H9 (cell line): ENCODE data around the gene ZDHHC11. TPM values are rescaled to one million over a fixed set of nuclear protein-coding genes. Genes with fewer than 3 reads are reported as not detected.
"Not testable (repeated sequence)": the region's sequence is repeated elsewhere in the genome, so short reads cannot be mapped to it uniquely, and the experiment has no call there.

Experiments used
- DNase-seq: peaks from one replicate; pipeline ENCODE4 v3.0.0-alpha.2; 2017
- H2AFZ ChIP-seq: one replicate; pipeline ENCODE4 v1.6.1; 2013; ENCODE audit warnings: mild to moderate bottlenecking, low read length, control low read depth, moderate library complexity
- H2AK5ac ChIP-seq: 2 replicates; pipeline ENCODE4 v1.6.1; 2013; ENCODE audit warnings: low read length, control low read depth, mixed read lengths; ENCODE audit not compliant: insufficient read length
- H2BK120ac ChIP-seq: one replicate; pipeline ENCODE4 v1.6.1; 2013; ENCODE audit warnings: low read depth, mild to moderate bottlenecking, low read length, control low read depth, inconsistent platforms; ENCODE audit not compliant: poor library complexity, severe bottlenecking
- H2BK12ac ChIP-seq: 2 replicates; pipeline ENCODE4 v1.6.1; 2013; ENCODE audit warnings: low read length, control low read depth, mixed read lengths, low read depth; ENCODE audit not compliant: insufficient read length
- H2BK15ac ChIP-seq: 2 replicates; pipeline ENCODE4 v1.6.1; 2013; ENCODE audit warnings: low read depth, low read length, control low read depth
- H2BK20ac ChIP-seq: one replicate; pipeline ENCODE4 v1.6.1; 2013; ENCODE audit warnings: low read depth, mild to moderate bottlenecking, low read length, control low read depth, inconsistent platforms; ENCODE audit not compliant: poor library complexity, severe bottlenecking
- H2BK5ac ChIP-seq: 2 replicates; pipeline ENCODE4 v1.6.1; 2013; ENCODE audit warnings: low read length, control low read depth, mixed read lengths; ENCODE audit not compliant: insufficient read length
- H3K14ac ChIP-seq: 2 replicates; pipeline ENCODE4 v1.6.1; 2013; ENCODE audit warnings: low read length, control low read depth; ENCODE audit not compliant: insufficient read depth
- H3K18ac ChIP-seq: 2 replicates; pipeline ENCODE4 v1.6.1; 2013; ENCODE audit warnings: low read depth, mild to moderate bottlenecking, mixed read lengths, low read length, control low read depth; ENCODE audit not compliant: insufficient read length
- H3K23ac ChIP-seq: 2 replicates; pipeline ENCODE4 v1.6.1; 2013; ENCODE audit warnings: low read length, control low read depth, mixed read lengths, low read depth; ENCODE audit not compliant: insufficient read length
- H3K23me2 ChIP-seq: 2 replicates; pipeline ENCODE4 v1.6.1; 2013; ENCODE audit warnings: low read depth, mild to moderate bottlenecking, mixed read lengths, low read length, control low read depth; ENCODE audit not compliant: insufficient read length, poor library complexity, severe bottlenecking
- H3K27ac ChIP-seq: 2 replicates; pipeline ENCODE4 v1.5.1; 2013; ENCODE audit warnings: low read length, control low read depth, mixed read lengths, low read depth; ENCODE audit not compliant: insufficient read length
- H3K27me3 ChIP-seq: 2 replicates; pipeline ENCODE4 v1.6.1; 2013; ENCODE audit warnings: low read length, control low read depth, inconsistent platforms; ENCODE audit not compliant: insufficient read depth
- H3K4ac ChIP-seq: 2 replicates; pipeline ENCODE4 v1.6.1; 2013; ENCODE audit warnings: low read depth, mild to moderate bottlenecking, control low read depth, inconsistent platforms, low read length, moderate library complexity
- H3K4me1 ChIP-seq: 2 replicates; pipeline ENCODE4 v1.6.1; 2013; ENCODE audit warnings: low read length, control low read depth, inconsistent platforms; ENCODE audit not compliant: insufficient read depth
- H3K4me2 ChIP-seq: 2 replicates; pipeline ENCODE4 v1.6.1; 2013; ENCODE audit warnings: low read length, control low read depth, mixed read lengths; ENCODE audit not compliant: insufficient read length, insufficient read depth
- H3K56ac ChIP-seq: 2 replicates; pipeline ENCODE4 v1.6.1; 2013; ENCODE audit warnings: low read depth, mild to moderate bottlenecking, mixed read lengths, low read length, control low read depth; ENCODE audit not compliant: insufficient read length
- H3K79me1 ChIP-seq: 2 replicates; pipeline ENCODE4 v1.6.1; 2013; ENCODE audit warnings: low read depth, mild to moderate bottlenecking, moderate library complexity, low read length, control low read depth, inconsistent platforms; ENCODE audit not compliant: insufficient read depth, poor library complexity, severe bottlenecking
- H3K79me2 ChIP-seq: 2 replicates; pipeline ENCODE4 v1.6.1; 2013; ENCODE audit warnings: low read length, control low read depth, inconsistent platforms; ENCODE audit not compliant: insufficient read depth
- H3K9ac ChIP-seq: 2 replicates; pipeline ENCODE4 v1.6.1; 2013; ENCODE audit warnings: low read length, control low read depth, mixed read lengths; ENCODE audit not compliant: insufficient read length; ENCODE audit errors: extremely low read depth
- H3K9me3 ChIP-seq: one replicate; pipeline ENCODE4 v1.6.1; 2013; ENCODE audit warnings: low read depth, low read length, inconsistent platforms; ENCODE audit not compliant: control insufficient read depth
- H3T11ph ChIP-seq: one replicate; pipeline ENCODE4 v1.6.1; 2013; ENCODE audit warnings: mild to moderate bottlenecking, low read length, control low read depth, inconsistent platforms
- H4K20me1 ChIP-seq: one replicate; pipeline ENCODE4 v1.6.1; 2013; ENCODE audit not compliant: control insufficient read depth, insufficient read length, insufficient read depth
- H4K5ac ChIP-seq: 2 replicates; pipeline ENCODE4 v1.6.1; 2013; ENCODE audit warnings: low read depth, mild to moderate bottlenecking, mixed read lengths, low read length, control low read depth; ENCODE audit not compliant: insufficient read length
- H4K8ac ChIP-seq: replicated peaks from 2 replicates; pipeline ENCODE4 v1.6.1; 2013; ENCODE audit warnings: low read length, control low read depth, mixed read lengths, low read depth; ENCODE audit not compliant: insufficient read length
- H4K91ac ChIP-seq: 2 replicates; pipeline ENCODE4 v1.6.1; 2013; ENCODE audit warnings: low read depth, mild to moderate bottlenecking, moderate library complexity, mixed read lengths, low read length, control low read depth; ENCODE audit not compliant: insufficient read length
- H3K27ac Mint-ChIP-seq, 3 experiments: 2 replicates in 2 of 3; 3 replicates in 1 of 3; pipeline ENCODE4 v1.8.0; 2020 to 2021; ENCODE audit warnings: mixed read lengths in 3 of 3, mild to moderate bottlenecking in 1 of 3, moderate library complexity in 1 of 3
- H3K27me3 Mint-ChIP-seq: 2 replicates; pipeline ENCODE4 v1.8.0; 2021; ENCODE audit warnings: low read depth, mild to moderate bottlenecking, moderate library complexity, mixed read lengths
- H3K36me3 Mint-ChIP-seq, 3 experiments: 2 replicates in 2 of 3; 3 replicates in 1 of 3; pipeline ENCODE4 v1.8.0; 2020 to 2021; ENCODE audit warnings: low read depth in 3 of 3, mixed read lengths in 3 of 3; ENCODE audit not compliant: insufficient read depth in 1 of 3
- H3K4me1 Mint-ChIP-seq, 2 experiments: 2 replicates each; pipeline ENCODE4 v1.8.0; 2020; ENCODE audit warnings: mixed read lengths in 2 of 2
- H3K4me3 Mint-ChIP-seq, 2 experiments: 2 replicates in 1 of 2; 3 replicates in 1 of 2; pipeline ENCODE4 v1.8.0; 2020 to 2021; ENCODE audit warnings: mild to moderate bottlenecking in 2 of 2, mixed read lengths in 2 of 2, moderate library complexity in 1 of 2
- H3K9me3 Mint-ChIP-seq, 2 experiments: 2 replicates in 1 of 2; 3 replicates in 1 of 2; pipeline ENCODE4 v1.8.0; 2020; ENCODE audit warnings: mild to moderate bottlenecking in 2 of 2, mixed read lengths in 2 of 2, moderate library complexity in 1 of 2
- WGBS: extraction: QIAGEN DNeasy Blood & Tissue Kit; methylation state at CpG from one replicate; pipeline ENCODE4 v1.1.7; 2013; ENCODE audit warnings: missing lambda C conversion rate, low lambda C conversion rate, mixed read lengths; ENCODE audit not compliant: insufficient read length; ENCODE audit errors: extremely low coverage; 5-methylcytosine and 5-hydroxymethylcytosine counted together
- total RNA-seq: library from RNA; stranded (reverse); gene quantifications from 2 replicates; pipeline ENCODE4 v1.2.1, GENCODE V29; 2021

ZDHHC11 gene
- total RNA-seq, 1 experiment from 2014 or later: 37.6 TPM

DNA sequence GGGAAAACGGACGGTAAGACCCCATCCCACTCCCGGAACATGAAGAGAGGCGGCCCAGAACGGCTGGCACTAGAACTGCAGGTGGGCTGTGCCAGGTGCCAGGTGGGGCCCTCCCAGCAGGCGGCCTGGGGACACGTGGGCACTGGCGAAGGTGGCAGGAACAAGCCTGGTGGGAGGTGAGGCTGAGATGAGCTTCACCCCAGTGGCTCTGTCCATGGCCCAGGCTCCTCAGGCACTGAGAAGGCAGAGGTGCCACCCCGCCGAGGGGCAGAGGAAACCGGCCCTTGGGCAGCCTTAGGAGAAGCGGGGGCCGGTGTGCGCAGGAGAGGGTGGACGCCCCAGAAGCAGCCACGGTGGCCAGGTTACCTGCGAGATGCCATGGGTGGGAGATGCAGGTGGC lies 70.2 kb downstream of the ZDHHC11 start:
- not testable (repeated sequence) for H2BK5ac ChIP-seq, H3K27ac Mint-ChIP-seq, H2AFZ ChIP-seq, H3K27me3 ChIP-seq, H3K23me2 ChIP-seq, H3K4me1 ChIP-seq, H3K9me3 Mint-ChIP-seq, H3K9me3 ChIP-seq, H3K4ac ChIP-seq, H4K91ac ChIP-seq, H2BK15ac ChIP-seq, H3K9ac ChIP-seq, H4K8ac ChIP-seq, H2BK20ac ChIP-seq, H3T11ph ChIP-seq, H2BK12ac ChIP-seq, H3K4me1 Mint-ChIP-seq, H3K14ac ChIP-seq, H3K79me2 ChIP-seq, H2BK120ac ChIP-seq, H4K20me1 ChIP-seq, H3K23ac ChIP-seq, H3K4me3 Mint-ChIP-seq, H3K79me1 ChIP-seq, H3K36me3 Mint-ChIP-seq, H3K4me2 ChIP-seq, H4K5ac ChIP-seq, H3K27ac ChIP-seq, H3K18ac ChIP-seq, H3K56ac ChIP-seq, DNase-seq, H2AK5ac ChIP-seq
- peaks cover 24% of the 10 kb centered on the region for H3K27me3 Mint-ChIP-seq
- no CpG with 5 or more reads among the region's 17 CpGs for WGBS

DNA sequence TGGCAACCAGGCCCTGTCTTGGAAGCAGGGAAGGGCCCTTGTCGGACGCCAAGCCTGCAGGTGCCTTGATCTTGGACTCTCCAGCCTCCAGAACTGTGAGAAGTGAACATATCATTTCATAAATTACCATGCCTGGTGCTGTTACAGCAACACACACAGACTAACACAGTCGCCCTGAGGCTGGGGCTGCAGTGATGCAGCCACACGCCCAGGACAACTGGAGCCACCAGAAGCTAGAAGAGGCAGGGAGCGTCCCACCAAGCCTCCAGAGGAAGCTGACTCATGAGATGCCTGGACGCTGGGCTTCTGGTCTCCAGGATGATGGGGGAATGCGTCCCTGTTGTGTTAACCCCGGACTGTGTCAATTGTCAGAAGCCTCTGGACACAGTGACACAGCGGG lies 71.8 kb downstream of the ZDHHC11 start:
- no CpG with 5 or more reads among the region's 9 CpGs for WGBS
- H3K4me1 Mint-ChIP-seq: not testable (repeated sequence)

More for the DNA sequence above, 71.8 kb downstream of the ZDHHC11 start:
- H3K9me3 Mint-ChIP-seq, H2BK12ac ChIP-seq, H3K4ac ChIP-seq, DNase-seq, H3K27me3 ChIP-seq, H2BK120ac ChIP-seq, H3K27ac Mint-ChIP-seq, H4K8ac ChIP-seq, H4K5ac ChIP-seq, H3K79me2 ChIP-seq, H3K18ac ChIP-seq, H3K36me3 Mint-ChIP-seq, H2BK5ac ChIP-seq, H2BK15ac ChIP-seq, H3K4me1 ChIP-seq, H3T11ph ChIP-seq, H3K9ac ChIP-seq, H3K4me3 Mint-ChIP-seq, H3K27ac ChIP-seq, H3K9me3 ChIP-seq, H3K23ac ChIP-seq, H2BK20ac ChIP-seq, H2AFZ ChIP-seq, H3K14ac ChIP-seq, H3K4me2 ChIP-seq, H4K91ac ChIP-seq, H3K23me2 ChIP-seq, H4K20me1 ChIP-seq, H3K79me1 ChIP-seq, H2AK5ac ChIP-seq, H3K56ac ChIP-seq: not testable (repeated sequence)
- H3K27me3 Mint-ChIP-seq: peaks cover 15% of the 10 kb centered on the region
